GM12872 (cell line): ENCODE results near the gene DUS2.

ENCODE experiments used
- CTCF ChIP-seq: IDR thresholded peaks from 3 replicates; pipeline ENCODE4 v1.5.1; 2011; ENCODE audit warnings: low read depth, mild to moderate bottlenecking, low read length, moderate library complexity; ENCODE audit not compliant: insufficient read depth

Gene DUS2

GRCh38 chr16:68093816-68094613, 70.9 kb downstream of the DUS2 start:
- peak; percentile 59 for TF ChIP-seq CTCF

GRCh38 chr16:68094614-68094934, 71.5 kb downstream of the DUS2 start:
- no peak for TF ChIP-seq CTCF

- TF ChIP-seq CTCF, result no peak
Observed at GRCh38 chr16:68096491-68096890, 73.4 kb downstream of the DUS2 start.

GRCh38 chr16:68097088-68097487, 74.0 kb downstream of the DUS2 start:
- TF ChIP-seq CTCF, result no peak

GRCh38 chr16:68097895-68098294, 74.8 kb downstream of the DUS2 start:
- TF ChIP-seq CTCF, result no peak

GRCh38 chr16:68100488-68100887, 77.4 kb downstream of the DUS2 start:
- TF ChIP-seq CTCF, result no peak

- no peak for TF ChIP-seq CTCF
Observed at GRCh38 chr16:68105611-68106010, 82.5 kb downstream of the DUS2 start.
